OCI-LY3 (cell line): Measurements from ENCODE around the gene AQP2.

Experiments
- EZH2phosphoT487 ChIP-seq: fragments of 200-600 bp; shearing (Covaris generic); IDR thresholded peaks from 2 replicates; pipeline ENCODE4 v1.6.1; 2018; ENCODE audit warnings: antibody characterized with exemption, mixed run types, low read depth
- TF ChIP-seq, protein P1 (sequence below): fragments of 200-600, 300-600 bp; sonication (generic); IDR thresholded peaks from 2 replicates; pipeline ENCODE4 v1.5.1; 2014; ENCODE audit warnings: antibody characterized with exemption, low read length, low read depth

DNA sequence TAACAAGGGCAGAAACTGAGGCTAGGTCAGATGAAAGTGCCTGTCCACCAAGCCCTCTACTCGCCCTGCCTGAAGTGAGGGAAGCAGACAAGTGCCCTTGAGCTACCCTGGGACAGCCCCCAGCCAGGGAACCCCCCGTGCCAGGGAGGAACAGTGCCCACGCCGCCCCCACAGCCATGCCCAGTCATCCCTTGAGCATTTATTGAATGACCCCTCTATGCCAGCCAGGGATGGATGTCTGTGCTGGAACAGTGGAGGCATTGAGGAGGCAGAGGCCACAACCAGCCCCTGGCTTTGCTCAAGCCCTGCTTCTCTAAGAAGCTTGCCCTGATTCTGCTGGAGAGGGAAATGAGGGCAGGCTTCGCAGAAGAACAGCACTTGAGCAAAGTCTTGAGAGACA is 18.5 kb downstream of the AQP2 start:
- TF ChIP-seq, protein P1, sequence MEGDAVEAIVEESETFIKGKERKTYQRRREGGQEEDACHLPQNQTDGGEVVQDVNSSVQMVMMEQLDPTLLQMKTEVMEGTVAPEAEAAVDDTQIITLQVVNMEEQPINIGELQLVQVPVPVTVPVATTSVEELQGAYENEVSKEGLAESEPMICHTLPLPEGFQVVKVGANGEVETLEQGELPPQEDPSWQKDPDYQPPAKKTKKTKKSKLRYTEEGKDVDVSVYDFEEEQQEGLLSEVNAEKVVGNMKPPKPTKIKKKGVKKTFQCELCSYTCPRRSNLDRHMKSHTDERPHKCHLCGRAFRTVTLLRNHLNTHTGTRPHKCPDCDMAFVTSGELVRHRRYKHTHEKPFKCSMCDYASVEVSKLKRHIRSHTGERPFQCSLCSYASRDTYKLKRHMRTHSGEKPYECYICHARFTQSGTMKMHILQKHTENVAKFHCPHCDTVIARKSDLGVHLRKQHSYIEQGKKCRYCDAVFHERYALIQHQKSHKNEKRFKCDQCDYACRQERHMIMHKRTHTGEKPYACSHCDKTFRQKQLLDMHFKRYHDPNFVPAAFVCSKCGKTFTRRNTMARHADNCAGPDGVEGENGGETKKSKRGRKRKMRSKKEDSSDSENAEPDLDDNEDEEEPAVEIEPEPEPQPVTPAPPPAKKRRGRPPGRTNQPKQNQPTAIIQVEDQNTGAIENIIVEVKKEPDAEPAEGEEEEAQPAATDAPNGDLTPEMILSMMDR, result no peak
- no peak for TF ChIP-seq EZH2phosphoT487
